ENCODE data around the gene DGCR8. TPM values are rescaled to one million over a fixed set of nuclear protein-coding genes. Genes with fewer than 3 reads are reported as not detected.
"Not testable (repeated sequence)": the region's sequence is repeated elsewhere in the genome, so short reads cannot be mapped to it uniquely, and the experiment has no call there.

DGCR8 gene
- polyA plus RNA-seq, 3 donors = 48.3 to 60.3 (median 59.2) TPM

DNA sequence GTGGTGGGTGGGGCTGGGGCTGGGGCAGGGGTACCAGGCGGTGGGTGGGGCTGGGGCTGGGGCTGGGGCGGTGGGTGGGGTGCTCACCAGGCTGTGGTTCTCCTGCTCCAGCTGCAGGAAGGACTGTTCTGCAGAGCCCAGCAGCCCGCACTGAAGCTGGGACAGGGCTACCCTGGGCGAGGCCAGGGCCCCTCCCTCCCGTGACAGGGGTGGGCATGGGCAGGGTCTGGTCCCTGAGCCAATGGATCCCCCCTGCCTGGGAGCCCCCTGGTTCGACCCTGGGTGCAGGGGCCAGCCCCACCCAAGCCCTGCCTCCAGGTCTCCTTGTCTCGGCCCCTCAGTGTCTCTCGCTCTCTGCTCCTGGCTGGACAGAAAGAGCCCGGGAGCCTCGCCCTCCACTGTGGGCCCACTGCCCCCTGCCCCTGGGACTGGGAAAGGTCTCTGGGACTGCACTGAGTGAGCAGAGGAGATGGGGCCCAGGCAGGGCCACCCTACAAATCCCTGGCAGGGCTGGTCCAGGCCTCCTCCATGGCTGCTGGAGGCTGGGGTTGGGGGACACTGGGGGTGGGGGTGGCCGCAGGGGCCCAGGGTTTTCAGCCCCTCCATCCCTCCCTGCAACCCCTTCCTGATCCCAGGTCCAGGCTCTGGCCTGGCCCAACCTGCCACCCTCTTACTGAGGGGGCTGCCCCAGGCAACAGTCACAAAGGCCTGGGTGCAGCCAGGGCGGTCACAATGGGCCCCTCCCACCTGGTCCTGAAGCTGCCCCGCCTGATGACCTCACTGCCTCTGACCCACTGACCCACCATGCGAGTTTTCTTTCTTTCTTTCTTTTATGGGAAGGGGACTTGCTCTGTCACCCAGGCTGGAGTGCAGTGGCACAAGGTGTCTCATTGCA is 70.6 kb downstream of the DGCR8 start, which contains the start of gene CCDC188:
TSS of gene CCDC188 (minus strand) at position 675 of the 895 bp plus-strand sequence. CDS start at position 606, 69 bp downstream.
- DNase-seq = no peak

DNA sequence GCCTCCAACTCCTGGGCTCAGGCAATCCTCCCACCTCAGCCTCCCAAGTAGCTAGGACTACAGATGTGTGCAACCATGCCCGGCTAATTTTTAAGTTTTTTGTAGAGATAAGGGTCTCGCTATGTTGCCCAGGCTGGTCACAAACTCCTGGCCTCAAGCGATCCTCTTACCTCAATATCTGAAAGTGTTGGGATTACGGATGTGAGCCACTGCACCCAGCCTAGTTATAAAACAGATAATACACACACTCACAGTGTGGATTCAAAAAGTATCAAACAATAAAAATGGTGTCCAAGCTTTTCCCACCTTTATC is 71.2 kb downstream of the DGCR8 start:
- DNase-seq = no peak

DNA sequence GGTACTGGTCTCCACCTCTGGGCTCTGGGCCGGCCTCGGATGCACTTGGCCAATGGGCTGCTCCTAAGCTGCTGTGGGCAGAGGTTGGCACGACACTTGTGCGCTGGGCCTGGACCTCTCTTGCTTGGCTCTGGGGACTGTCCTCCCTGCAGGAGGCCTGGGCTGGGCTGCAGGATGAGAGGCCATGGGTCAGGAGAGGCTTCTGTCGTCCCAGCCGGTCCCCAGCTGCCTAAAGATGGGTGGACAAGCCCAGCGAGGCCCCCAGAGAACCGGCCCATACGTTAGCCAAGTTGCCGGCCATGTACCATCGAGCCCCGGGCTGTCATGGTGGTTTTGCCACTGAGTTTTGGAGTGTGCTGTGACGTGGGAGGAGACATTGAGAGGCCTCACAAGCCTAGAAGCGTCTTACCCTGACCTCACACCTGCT is 72.4 kb downstream of the DGCR8 start:
- DNase-seq = no peak

DNA sequence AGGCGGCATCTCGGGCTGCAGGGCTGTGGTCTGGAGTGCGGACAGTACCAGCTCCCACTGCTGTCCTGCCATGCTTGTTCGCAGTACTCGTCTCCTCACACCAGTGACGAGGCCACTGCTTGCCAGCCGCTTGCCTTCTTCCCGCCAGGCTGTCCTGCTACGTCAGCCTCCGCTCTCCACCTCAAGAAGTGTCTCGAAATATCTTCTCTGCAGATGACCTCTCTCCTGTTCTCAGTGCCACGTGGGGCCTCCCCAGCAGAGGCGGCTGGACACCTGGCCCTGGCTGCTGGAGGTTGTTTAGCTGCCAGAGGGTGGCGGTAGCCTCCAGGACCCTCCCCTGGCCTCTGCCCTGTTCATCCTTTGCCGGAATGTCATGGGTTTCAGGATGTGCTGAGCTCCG is 73.9 kb downstream of the DGCR8 start:
- DNase-seq = no peak

DNA sequence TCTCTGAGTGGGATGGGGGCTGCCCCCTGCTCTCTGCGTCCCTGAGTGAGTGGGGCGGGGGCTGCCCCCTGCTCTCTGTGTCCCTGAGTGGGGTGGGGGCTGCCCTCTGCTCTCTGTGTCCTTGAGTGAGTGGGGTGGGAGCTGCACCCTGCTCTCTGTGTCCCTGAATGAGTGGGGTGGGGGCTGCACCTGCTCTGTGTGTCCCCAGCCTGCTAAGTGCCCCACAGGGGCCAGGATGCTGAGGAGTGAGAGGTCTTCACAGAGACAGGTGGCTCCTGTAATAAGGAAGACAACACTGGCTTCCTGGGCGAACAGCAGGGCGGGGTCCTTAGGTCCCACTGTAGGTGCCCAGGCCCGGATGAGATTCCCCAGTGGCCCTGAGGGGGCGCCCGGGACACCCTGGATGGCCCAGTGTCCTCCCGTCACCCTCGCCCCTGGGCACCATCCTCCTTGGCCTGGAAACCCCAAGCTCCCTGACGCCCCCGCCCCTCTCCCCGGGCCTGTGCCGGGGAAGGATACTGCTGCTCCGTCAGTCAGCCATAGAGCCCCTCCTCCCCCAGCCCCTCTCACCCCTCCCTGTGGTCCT is 74.7 kb downstream of the DGCR8 start:
- DNase-seq = no peak

DNA sequence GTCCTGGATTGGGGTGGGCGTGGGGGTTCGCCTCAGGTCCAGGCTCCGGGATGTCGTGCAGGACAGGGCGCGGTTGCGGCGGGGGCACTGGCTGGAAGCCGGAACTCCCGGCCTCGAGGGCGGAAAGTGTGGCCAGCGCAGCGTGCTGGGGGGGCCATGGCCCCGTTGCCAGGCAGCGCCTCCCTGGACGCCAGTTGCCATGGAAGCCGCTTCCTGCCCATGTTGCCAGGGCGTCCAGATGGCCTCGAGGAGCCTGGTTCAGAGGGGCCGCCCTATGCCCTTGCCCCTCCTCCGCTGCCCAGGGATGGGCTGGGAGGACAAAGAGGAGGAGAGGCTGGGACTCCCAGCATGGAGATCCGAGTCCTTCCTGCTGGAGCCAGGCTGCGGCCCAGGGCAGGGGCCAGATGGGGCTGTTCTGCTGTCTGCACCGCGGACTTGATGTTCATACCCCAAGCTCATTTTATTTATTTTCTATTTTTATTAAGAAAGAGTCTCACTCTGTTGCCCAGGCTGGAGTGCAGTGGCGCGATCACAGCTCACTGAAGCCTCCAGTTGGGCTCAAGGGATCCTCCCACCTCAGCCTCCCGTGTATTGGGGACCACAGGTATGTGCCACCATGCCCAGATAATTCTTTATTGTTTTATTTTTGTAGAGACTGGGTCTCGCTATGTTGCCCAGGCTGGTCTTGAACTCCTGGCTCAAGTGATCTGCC is 75.4 kb downstream of the DGCR8 start:
- no peak for DNase-seq

DNA sequence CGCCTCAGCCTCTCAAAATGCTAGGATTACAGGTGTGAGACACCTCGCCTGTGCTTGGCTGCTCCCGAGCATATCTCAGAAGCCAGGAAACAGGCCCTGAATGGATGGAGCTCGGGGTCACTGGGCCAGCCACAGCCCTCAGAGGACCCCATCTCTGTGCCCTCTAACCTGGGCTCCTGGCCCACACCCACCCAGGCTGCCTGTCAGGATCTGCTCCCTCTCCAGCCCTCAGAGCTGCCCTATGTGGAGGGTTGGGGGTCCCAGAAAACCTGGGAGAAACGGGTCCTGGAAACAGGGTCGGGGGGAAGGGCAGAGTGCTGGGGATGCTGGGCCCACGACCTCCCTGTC is 76.0 kb downstream of the DGCR8 start:
- no peak for DNase-seq

DNA sequence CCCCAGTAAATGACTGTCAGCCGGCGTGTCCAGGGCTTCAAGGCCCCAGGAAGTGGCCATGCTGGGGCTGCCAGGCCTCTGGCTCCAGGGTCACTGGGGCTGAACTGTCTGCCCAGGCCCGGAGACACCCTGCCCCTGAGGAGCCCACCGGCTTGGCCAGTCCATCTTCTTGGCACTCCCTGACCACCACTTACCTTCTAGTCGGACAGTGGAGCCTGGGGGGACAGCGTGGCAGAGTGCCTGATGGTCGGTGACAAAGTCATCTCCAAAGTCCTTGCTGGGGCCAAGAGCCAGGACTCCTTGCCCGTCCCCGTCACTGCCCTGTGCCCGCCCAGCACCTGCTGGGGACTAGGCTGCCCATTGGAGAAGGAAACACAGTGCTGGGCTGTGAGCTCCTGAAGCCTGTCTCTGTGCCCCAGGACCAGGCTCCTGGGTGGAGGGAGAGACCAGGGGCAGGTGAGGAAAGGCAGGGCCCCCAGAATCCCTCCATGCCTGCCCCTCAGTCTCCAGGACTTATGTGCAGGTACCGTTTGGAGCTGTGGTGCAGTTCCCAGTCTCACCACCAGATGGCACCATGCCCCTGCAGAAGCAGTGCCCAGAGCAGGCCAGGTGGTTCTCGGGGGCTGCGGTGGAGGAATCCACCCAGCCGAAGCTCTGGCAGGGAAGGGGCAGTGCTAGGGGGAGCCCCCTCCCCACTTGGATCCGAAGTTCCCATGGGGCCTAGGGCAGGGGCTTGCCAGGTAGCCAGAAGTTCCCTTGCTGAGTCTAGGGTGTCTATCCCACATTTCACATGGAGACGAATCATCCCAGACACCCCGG is 76.8 kb downstream of the DGCR8 start:
- DNase-seq = peak; percentile 62

DNA sequence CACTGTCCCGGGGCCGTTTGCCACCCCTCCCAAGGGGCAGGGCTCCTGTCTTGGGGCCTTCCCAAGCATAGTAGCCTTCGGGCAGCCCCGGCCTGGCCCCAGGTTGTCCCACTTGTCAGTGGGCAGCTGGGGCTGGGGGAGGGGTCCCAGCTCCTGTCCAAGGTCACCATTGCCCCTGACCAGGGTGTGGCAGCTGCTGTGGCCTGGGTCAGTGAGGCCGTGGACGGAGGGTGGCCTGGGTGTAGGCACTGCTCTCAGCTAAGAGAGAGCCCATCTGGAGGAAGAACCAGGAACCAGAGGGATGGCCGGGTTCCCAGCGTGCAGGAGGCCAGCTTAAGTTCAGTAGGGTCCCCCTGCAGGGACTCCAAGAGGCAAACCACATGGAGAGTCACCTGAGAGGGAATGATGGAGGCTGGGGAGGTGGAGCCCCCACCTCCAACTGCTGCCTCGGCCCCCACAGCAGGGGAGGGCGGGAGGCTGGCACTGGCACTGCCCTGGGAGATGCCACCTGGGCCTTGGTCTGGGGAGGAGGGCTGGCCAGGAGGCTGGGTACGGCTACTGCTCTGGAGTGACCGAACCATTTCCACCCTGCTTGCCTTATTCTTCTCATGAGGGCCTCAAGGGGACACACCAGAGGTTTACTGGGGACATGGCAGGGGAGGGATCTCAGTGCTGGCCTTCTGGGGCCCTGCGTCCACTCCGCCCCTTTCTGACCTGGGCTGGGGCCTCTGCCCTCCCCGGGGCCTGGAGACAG is 77.6 kb downstream of the DGCR8 start:
- DNase-seq = no peak

DNA sequence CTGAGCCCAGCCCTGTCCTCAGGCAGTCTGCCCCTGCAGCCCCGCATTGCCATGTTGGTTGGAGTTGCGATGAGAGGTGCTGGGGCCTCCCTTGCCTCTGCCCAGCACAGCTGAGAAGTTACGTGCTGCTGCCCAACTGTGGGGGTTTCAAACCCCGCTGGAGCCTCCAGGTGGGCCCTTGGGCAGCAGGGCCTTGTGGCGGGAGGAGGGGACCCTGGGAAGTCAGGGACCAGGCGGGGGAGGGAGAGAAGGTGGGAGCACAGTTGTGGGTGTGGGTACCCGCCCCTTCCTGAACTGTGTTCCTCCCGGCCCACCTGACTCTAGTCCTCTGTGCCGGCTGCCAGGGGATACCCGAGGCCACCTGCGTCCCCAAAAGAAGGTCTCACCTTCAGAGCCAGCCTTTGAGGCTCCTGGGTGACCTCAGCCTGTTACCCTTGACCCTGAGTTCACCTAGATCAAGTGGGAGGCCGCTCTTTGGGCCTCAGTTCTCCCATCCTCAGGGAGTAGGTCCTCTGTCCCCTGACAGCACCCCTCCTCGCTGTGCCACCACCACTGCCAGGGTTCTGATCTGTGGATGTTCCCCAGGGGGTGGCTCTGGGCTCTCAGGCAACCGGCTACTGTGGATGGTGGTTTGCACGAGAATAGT is 78.5 kb downstream of the DGCR8 start:
- no peak for DNase-seq

DNA sequence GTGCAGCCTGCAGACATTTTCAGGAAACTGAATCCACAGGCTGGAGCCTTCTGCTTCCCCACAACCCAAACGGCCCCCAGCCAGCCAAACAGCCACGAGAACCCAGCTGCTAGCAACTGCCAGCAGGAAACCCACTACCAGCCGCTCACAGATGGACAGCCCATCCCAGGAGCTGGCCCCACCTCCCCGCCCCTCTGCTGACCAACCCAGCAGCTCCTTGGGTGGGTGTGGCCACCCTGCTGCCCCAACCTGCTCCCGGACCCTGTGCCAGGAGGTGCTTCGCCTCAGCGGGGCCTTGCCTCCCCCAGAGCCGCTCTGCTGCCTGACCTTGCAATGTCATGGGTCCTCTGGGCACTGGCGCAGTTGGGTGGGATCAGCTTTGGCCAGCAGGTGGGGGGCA is 79.0 kb downstream of the DGCR8 start:
- DNase-seq = no peak

DNA sequence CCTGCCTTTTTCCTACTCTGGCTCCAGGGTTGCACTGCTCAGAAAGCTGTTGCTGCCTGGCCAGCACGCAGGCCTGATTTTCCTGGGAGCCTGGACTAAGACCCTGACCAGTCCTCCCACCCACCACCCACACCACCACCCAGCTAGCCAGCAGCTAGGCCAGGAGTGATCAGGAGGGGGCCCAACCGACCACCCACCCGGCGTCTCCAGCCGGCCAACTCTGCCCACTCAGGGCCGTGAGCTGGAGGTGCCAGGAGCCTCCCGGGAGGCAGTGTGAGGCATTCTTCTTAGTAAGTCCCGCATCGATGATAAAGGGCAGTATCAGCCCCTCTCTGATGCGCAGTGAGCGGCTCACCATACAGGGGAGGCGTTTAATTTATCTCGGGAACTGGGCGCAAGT is 79.5 kb downstream of the DGCR8 start:
- not testable (repeated sequence) for DNase-seq

DNA sequence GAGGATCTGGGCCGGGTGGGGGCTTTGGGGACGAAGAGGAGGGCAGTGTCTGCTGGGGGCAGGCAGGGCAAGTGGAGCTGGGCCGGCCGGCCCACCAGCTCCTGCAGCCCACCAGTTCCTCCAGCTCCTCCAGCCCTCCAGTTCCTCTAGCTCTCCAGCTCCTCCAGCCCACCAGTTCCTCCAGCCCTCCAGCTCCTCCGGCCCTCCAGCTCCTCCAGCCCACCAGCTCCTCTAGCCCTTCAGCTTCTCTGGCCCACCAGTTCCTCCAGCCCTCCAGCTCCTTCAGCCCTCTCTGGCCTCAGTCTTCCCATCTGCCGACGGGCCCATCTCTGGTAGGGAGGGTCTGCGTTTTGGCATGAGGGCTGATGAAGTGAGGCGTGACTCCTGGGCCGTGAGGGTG is 80.0 kb downstream of the DGCR8 start:
- DNase-seq = no peak

Other genes starting within 250 kb of the DGCR8 start
- 1 to 10 TPM; 5.6 to 8.3 (median 7.2) TPM for gene GNB1L, start 225.4 kb upstream of the DGCR8 start, polyA plus RNA-seq (ENCODE audit: insufficient read length in 3 of 3)
- 10 to 100 TPM; 25.0 to 28.5 (median 26.2) TPM for gene RTL10, start 225.4 kb upstream of the DGCR8 start, polyA plus RNA-seq (ENCODE audit: insufficient read length in 3 of 3)
- 100 to 1,000 TPM; 116 to 143 (median 126) TPM for gene COMT, start 138.5 kb upstream of the DGCR8 start, polyA plus RNA-seq (ENCODE audit: insufficient read length in 3 of 3)
- 10 to 100 TPM; 29.9 to 36.0 (median 30.0) TPM for gene TXNRD2, start 138.4 kb upstream of the DGCR8 start, polyA plus RNA-seq (ENCODE audit: insufficient read length in 3 of 3)
- gene ARVCF, start 63.4 kb upstream of the DGCR8 start, polyA plus RNA-seq (ENCODE audit: insufficient read length in 3 of 3) = 10 to 100 TPM; 27.0 to 35.2 (median 29.6) TPM
- gene TANGO2, start 59.1 kb upstream of the DGCR8 start, polyA plus RNA-seq (ENCODE audit: insufficient read length in 3 of 3) = 10 to 100 TPM; 10.8 to 12.3 (median 11.4) TPM
- gene RANBP1, start 35.9 kb downstream of the DGCR8 start, polyA plus RNA-seq (ENCODE audit: insufficient read length in 3 of 3) = 100 to 1,000 TPM; 171 to 203 (median 199) TPM
- 10 to 100 TPM; 53.3 to 60.7 (median 59.2) TPM for gene TRMT2A, start 37.0 kb downstream of the DGCR8 start, polyA plus RNA-seq (ENCODE audit: insufficient read length in 3 of 3)
- gene ZDHHC8, start 51.6 kb downstream of the DGCR8 start, polyA plus RNA-seq (ENCODE audit: insufficient read length in 3 of 3) = 10 to 100 TPM; 50.6 to 59.7 (median 51.6) TPM
- gene CCDC188, start 70.8 kb downstream of the DGCR8 start, polyA plus RNA-seq (ENCODE audit: insufficient read length in 3 of 3) = 1 to 10 TPM in 2 of 3 donors, under 1 TPM in 1; 0.98 to 2.1 (median 1.5) TPM
- gene RTN4R, start 188.1 kb downstream of the DGCR8 start, polyA plus RNA-seq (ENCODE audit: insufficient read length in 3 of 3) = 10 to 100 TPM in 1 of 3 donors, 1 to 10 TPM in 2; 5.8 to 11.2 (median 7.6) TPM
- gene DGCR6L, start 239.8 kb downstream of the DGCR8 start, polyA plus RNA-seq (ENCODE audit: insufficient read length in 3 of 3) = 10 to 100 TPM; 54.6 to 66.3 (median 63.8) TPM

Measured in renal pelvis (tissue), 4 donors.